Liver (tissue), 9 donors: ENCODE results near the gene SPIRE2. TPM values are rescaled to one million over a fixed set of nuclear protein-coding genes. Genes with fewer than 3 reads are reported as not detected.

Experiments used
- DNase-seq: peaks from one replicate; pipeline ENCODE4 v3.0.0-alpha.2; 2017; ENCODE audit warnings: low spot score
- H3K27ac ChIP-seq, 2 donors: one replicate each; pipeline ENCODE4 v1.7.0; 2013; ENCODE audit warnings: inconsistent platforms in 2 of 2, low read length in 2 of 2, control low read depth in 1 of 2, low read depth in 1 of 2, mild to moderate bottlenecking in 1 of 2
- H3K27me3 ChIP-seq, 4 donors: one replicate each; pipeline versions ENCODE4 v1.6.1 to v1.7.0; 2013; ENCODE audit warnings: low read length in 3 of 4, inconsistent platforms in 1 of 4, mild to moderate bottlenecking in 1 of 4, moderate library complexity in 1 of 4; ENCODE audit not compliant: control insufficient read depth in 4 of 4, insufficient read depth in 4 of 4
- H3K36me3 ChIP-seq, 4 donors: one replicate each; pipeline versions ENCODE4 v1.6.1 to v1.7.0; 2013; ENCODE audit warnings: low read length in 3 of 4, mild to moderate bottlenecking in 3 of 4, low read depth in 1 of 4, moderate library complexity in 1 of 4; ENCODE audit not compliant: control insufficient read depth in 4 of 4, insufficient read depth in 3 of 4
- H3K4me1 ChIP-seq, 4 donors: one replicate each; pipeline versions ENCODE4 v1.6.1 to v1.7.0; 2013; ENCODE audit warnings: low read length in 3 of 4, mild to moderate bottlenecking in 3 of 4, moderate library complexity in 1 of 4; ENCODE audit not compliant: control insufficient read depth in 4 of 4, insufficient read depth in 4 of 4
- H3K4me3 ChIP-seq, 3 donors: one replicate each; pipeline versions ENCODE4 v1.6.1 to v1.7.0; 2013; ENCODE audit warnings: low read length in 3 of 3, control low read depth in 1 of 3, low read depth in 1 of 3, mild to moderate bottlenecking in 1 of 3
- H3K9ac ChIP-seq, 2 donors: one replicate each; pipeline ENCODE4 v1.7.0; 2013; ENCODE audit warnings: low read length in 2 of 2, mild to moderate bottlenecking in 2 of 2, moderate library complexity in 2 of 2, control low read depth in 1 of 2, low read depth in 1 of 2
- H3K9me3 ChIP-seq, 4 donors: one replicate each; pipeline versions ENCODE4 v1.6.1 to v1.7.0; 2013; ENCODE audit warnings: low read length in 3 of 4; ENCODE audit not compliant: control insufficient read depth in 4 of 4
- ATF3 ChIP-seq: IDR thresholded peaks from 2 replicates; pipeline ENCODE4 v1.6.1; 2016; ENCODE audit warnings: antibody characterized with exemption
- CTCF ChIP-seq: fragments of 150-350 bp; IDR thresholded peaks from 2 replicates; pipeline ENCODE4 v1.5.1; 2017; ENCODE audit warnings: improper control_type of control experiment, low read depth, low read length; ENCODE audit not compliant: missing input control
- EGR1 ChIP-seq, 2 donors: IDR thresholded peaks; 2 replicates each; pipeline ENCODE4 v1.6.1; 2016 to 2018; ENCODE audit warnings: antibody characterized with exemption in 2 of 2, low read depth in 2 of 2
- FOXA1 ChIP-seq: IDR thresholded peaks from 2 replicates; pipeline ENCODE4 v1.6.1; 2016; ENCODE audit warnings: antibody characterized with exemption
- FOXA2 ChIP-seq: IDR thresholded peaks from 2 replicates; pipeline ENCODE4 v1.6.1; 2016; ENCODE audit warnings: antibody characterized with exemption
- GABPA ChIP-seq, 2 donors: IDR thresholded peaks in 1 of 2; conservative IDR thresholded peaks in 1 of 2; 2 replicates each; pipeline ENCODE4 v1.6.1; 2016; ENCODE audit warnings: antibody characterized with exemption in 2 of 2, mild to moderate bottlenecking in 1 of 2, moderate library complexity in 1 of 2
- HNF4A ChIP-seq, 2 donors: conservative IDR thresholded peaks; 2 replicates each; pipeline ENCODE4 v1.6.1; 2016; ENCODE audit warnings: antibody characterized with exemption in 2 of 2, mild to moderate bottlenecking in 2 of 2
- MAX ChIP-seq: IDR thresholded peaks from 2 replicates; pipeline ENCODE4 v1.6.1; 2016; ENCODE audit warnings: antibody characterized with exemption
- NR2F2 ChIP-seq: IDR thresholded peaks from 2 replicates; pipeline ENCODE4 v1.6.1; 2016; ENCODE audit warnings: antibody characterized with exemption
- RAD21 ChIP-seq, 2 donors: IDR thresholded peaks; 2 replicates each; pipeline ENCODE4 v1.6.1; 2016; ENCODE audit warnings: antibody characterized with exemption in 2 of 2, mild to moderate bottlenecking in 2 of 2
- REST ChIP-seq: IDR thresholded peaks from 2 replicates; pipeline ENCODE4 v1.6.1; 2016; ENCODE audit warnings: antibody characterized with exemption, mild to moderate bottlenecking
- RXRA ChIP-seq, 2 donors: IDR thresholded peaks; 2 replicates each; pipeline ENCODE4 v1.6.1; 2017 to 2018; ENCODE audit warnings: antibody characterized with exemption in 2 of 2, mild to moderate bottlenecking in 1 of 2
- SP1 ChIP-seq: IDR thresholded peaks from 2 replicates; pipeline ENCODE4 v1.6.1; 2018; ENCODE audit warnings: antibody characterized with exemption, mild to moderate bottlenecking
- YY1 ChIP-seq: IDR thresholded peaks from 2 replicates; pipeline ENCODE4 v1.6.1; 2016; ENCODE audit warnings: antibody characterized with exemption, mild to moderate bottlenecking
- ZBTB33 ChIP-seq: IDR thresholded peaks from 2 replicates; pipeline ENCODE4 v1.6.1; 2016; ENCODE audit warnings: antibody characterized with exemption
- WGBS: extraction: QIAGEN DNeasy Blood & Tissue Kit; methylation state at CpG from one replicate; pipeline ENCODE4 v1.1.7; 2013; 5-methylcytosine and 5-hydroxymethylcytosine counted together
- polyA plus RNA-seq, 2 donors: library from polyadenylated mRNA; stranded (reverse) in 1 of 2; unstranded in 1 of 2; fragments of 200-250 nt in 1 of 2; fragments of >200 nt in 1 of 2; fragmentation: Nextera tagmentation in 1 of 2; extraction: Ambion mirVana in 1 of 2; gene quantifications; one replicate each; pipeline versions ENCODE4 v1.2.1 to v1.2.3, GENCODE V29; 2013 to 2015
- total RNA-seq, 2 donors: library from RNA; depleted of rRNA; stranded (reverse); fragments of >200 nt; gene quantifications; one replicate each; pipeline ENCODE4 v1.2.3, GENCODE V29; 2014
- donor health status: healthy.
- donor health status: healthy.
- donor health status: healthy.
- donor health status: healthy.
- donor health status: healthy.

Gene SPIRE2
- total and polyA plus RNA-seq, 4 donors, result 1.7 to 7.2 (median 2.9) TPM

GRCh38 chr16:89873109-89873971 is 45.1 kb downstream of the SPIRE2 start, which contains the start of gene TCF25:
Gene TCF25 (plus strand): TSS chr16:89873592. CDS start chr16:89873668, 76 bp downstream.
- H3K4me3 ChIP-seq, result peak within 1 kb of the TSS; percentile 64 to 83 (median 77)
- peaks cover 0 to 8% (median 2%) of the 10 kb centered on the region in 4 donors for H3K36me3 ChIP-seq
- WGBS, result under 1% methylated on average over 104 of the region's 104 CpGs
- peak; percentile 89 for DNase-seq
- H3K4me1 ChIP-seq, result peaks cover 2 to 20% (median 13%) of the 10 kb centered on the region in 4 donors
- no peaks in the 10 kb centered on the region for H3K9me3 ChIP-seq
- TF ChIP-seq REST (peak; percentile 28), SP1 (no peak)
- H3K9ac ChIP-seq, result peak within 1 kb of the TSS; percentile 80 to 99
- peak within 1 kb of the TSS; percentile 99 to 100 for H3K27ac ChIP-seq
- H3K27me3 ChIP-seq, result no peaks in the 10 kb centered on the region

GRCh38 chr16:89873972-89874689 is 45.9 kb downstream of the SPIRE2 start:
- no peaks in the 10 kb centered on the region for H3K27me3 ChIP-seq
- H3K4me1 ChIP-seq, result peaks cover 2 to 20% (median 13%) of the 10 kb centered on the region in 4 donors
- 7% methylated on average over 61 of the region's 61 CpGs for WGBS
- TF ChIP-seq YY1, result no peak
- no peak for TF ChIP-seq RAD21 (IDR thresholded peaks at IDR 0.05)
- TF ChIP-seq ZBTB33, result no peak
- TF ChIP-seq MAX, result no peak
- no peak for TF ChIP-seq HNF4A (conservative IDR thresholded peaks at IDR 0.05)
- no peak for TF ChIP-seq GABPA (IDR thresholded peaks at IDR 0.05 in 1 of 2, conservative IDR thresholded peaks at IDR 0.05 in 1 of 2)
- TF ChIP-seq NR2F2, result no peak
- peak; percentile 33 to 44 for TF ChIP-seq RXRA (IDR thresholded peaks at IDR 0.05)
- TF ChIP-seq FOXA2, result no peak
- no peak for TF ChIP-seq REST
- TF ChIP-seq CTCF, result no peak
- TF ChIP-seq EGR1 (IDR thresholded peaks at IDR 0.05; ENCODE audit: low read depth in 2 of 2), result peak; percentile 85 to 86
- TF ChIP-seq ATF3, result no peak
- TF ChIP-seq FOXA1, result no peak
- TF ChIP-seq SP1, result peak; percentile 70
- peak overlapping the region; percentile 99 to 100 for H3K27ac ChIP-seq
- H3K9ac ChIP-seq, result peak overlapping the region in 1 of 2 donors; percentile 27
- no peaks in the 10 kb centered on the region for H3K9me3 ChIP-seq
- H3K36me3 ChIP-seq, result peaks cover 2 to 10% (median 8%) of the 10 kb centered on the region in 4 donors
- H3K4me3 ChIP-seq, result peak overlapping the region in 2 of 3 donors; percentile 64 to 77
- DNase-seq, result peak; percentile 100
